Activated naive CD4-positive, alpha-beta T cell treated with anti-CD3 and anti-CD28 coated beads, Interleukin-2, amount 10 ng/mL, durations not matched to agents 7 days and 5 days (primary cell): ENCODE data around the gene IGFLR1.
A peak's percentile ranks its signal among the peaks of the same experiment; 100 is the strongest.

Experiments used
- CTCF ChIA-PET: fragments of 350-600 bp; sonication (Branson Sonifier 250); formaldehyde crosslinking; loops from one replicate; lab custom pipeline; 2021; ENCODE audit warnings: antibody characterized with exemption; lab: Charles Lee
- DNase-seq: peaks from one replicate; pipeline ENCODE4 v3.0.0-alpha.2; 2020
- H3K27ac Mint-ChIP-seq: one replicate; pipeline ENCODE4 v1.8.0; 2021; ENCODE audit warnings: mild to moderate bottlenecking, moderate library complexity, mixed read lengths
- H3K27me3 Mint-ChIP-seq: one replicate; pipeline ENCODE4 v1.8.0; 2021; ENCODE audit warnings: mild to moderate bottlenecking, mixed read lengths
- H3K36me3 Mint-ChIP-seq: one replicate; pipeline ENCODE4 v1.8.0; 2021; ENCODE audit warnings: mixed read lengths
- H3K4me1 Mint-ChIP-seq: one replicate; pipeline ENCODE4 v1.8.0; 2021; ENCODE audit warnings: mixed read lengths
- H3K4me3 Mint-ChIP-seq: one replicate; pipeline ENCODE4 v1.8.0; 2021; ENCODE audit warnings: mild to moderate bottlenecking, moderate library complexity, mixed read lengths
- H3K9me3 Mint-ChIP-seq: one replicate; pipeline ENCODE4 v1.8.0; 2021; ENCODE audit warnings: mixed read lengths

The IGFLR1 gene

DNA sequence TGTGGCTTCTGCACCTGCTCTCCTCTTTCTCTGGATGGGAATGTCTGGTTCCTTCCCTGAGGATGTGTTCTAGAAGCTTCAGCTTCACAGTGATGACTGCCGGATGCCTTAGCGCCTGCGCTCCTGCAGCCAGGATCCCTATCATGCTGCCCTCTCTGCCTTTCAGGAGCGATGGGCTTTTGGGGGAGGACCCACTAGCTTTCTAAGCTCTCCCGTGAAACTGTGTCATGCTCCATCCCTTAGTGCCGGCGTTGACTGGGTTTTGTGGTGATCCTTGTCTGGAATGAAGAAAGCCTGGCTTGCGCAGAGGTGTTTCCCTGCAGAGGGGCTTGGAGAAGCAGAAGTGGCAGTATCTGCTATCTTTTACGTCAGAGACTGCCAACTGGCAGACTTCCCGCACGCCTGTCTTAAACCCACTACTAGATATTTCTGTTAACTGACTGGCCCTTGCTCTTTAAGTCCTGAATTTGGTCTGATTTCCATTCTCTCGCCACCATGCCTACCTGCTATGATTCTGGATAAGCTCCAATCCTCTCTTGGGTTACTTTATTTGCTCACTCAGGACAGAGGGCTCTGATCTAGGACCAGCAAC, 28.3 kb downstream of the IGFLR1 start:
- CTCF ChIA-PET, result interaction anchor here (1.3 to 6.7 kb wide), 3 partner anchors 9 to 23 kb away, joined by 4 to 236 read pairs (median 6); no protein-coding TSS in a partner anchor
- Mint-ChIP-seq H3K4me1 (peaks cover 70% of the 10 kb centered on the region), H3K36me3 (peaks cover 14% of the 10 kb centered on the region), H3K4me3 (peak overlapping the region; percentile 83), H3K27ac (peak overlapping the region; percentile 97), H3K9me3 (no peaks in the 10 kb centered on the region), H3K27me3 (no peaks in the 10 kb centered on the region)
- DNase-seq, result no peak

DNA sequence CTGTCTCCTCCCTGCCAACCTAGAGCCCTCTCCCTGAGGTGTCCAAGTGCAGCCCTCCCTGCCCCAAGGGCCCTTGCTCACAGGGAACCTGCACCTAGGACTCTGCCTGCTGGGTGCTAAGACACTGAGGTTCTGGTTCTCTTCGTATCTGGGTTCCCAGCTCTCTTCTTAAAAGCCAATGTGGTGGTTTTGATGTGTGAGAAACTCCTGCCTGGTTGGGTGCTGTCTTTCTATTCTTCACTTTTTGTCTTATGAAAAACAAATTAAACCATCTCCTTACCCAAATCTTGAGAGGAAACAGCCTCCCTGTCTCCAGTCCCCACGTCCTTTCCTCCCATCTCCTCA, 28.8 kb downstream of the IGFLR1 start:
- Mint-ChIP-seq H3K36me3 (peaks cover 14% of the 10 kb centered on the region), H3K27me3 (no peaks in the 10 kb centered on the region), H3K4me1 (peaks cover 69% of the 10 kb centered on the region), H3K27ac (peak overlapping the region; percentile 97), H3K4me3 (peak overlapping the region; percentile 83), H3K9me3 (no peaks in the 10 kb centered on the region)
- no peak for DNase-seq
- CTCF ChIA-PET, result interaction anchor here (1.3 to 6.7 kb wide), 3 partner anchors 8 to 24 kb away, joined by 4 to 236 read pairs (median 6); no protein-coding TSS in a partner anchor

DNA sequence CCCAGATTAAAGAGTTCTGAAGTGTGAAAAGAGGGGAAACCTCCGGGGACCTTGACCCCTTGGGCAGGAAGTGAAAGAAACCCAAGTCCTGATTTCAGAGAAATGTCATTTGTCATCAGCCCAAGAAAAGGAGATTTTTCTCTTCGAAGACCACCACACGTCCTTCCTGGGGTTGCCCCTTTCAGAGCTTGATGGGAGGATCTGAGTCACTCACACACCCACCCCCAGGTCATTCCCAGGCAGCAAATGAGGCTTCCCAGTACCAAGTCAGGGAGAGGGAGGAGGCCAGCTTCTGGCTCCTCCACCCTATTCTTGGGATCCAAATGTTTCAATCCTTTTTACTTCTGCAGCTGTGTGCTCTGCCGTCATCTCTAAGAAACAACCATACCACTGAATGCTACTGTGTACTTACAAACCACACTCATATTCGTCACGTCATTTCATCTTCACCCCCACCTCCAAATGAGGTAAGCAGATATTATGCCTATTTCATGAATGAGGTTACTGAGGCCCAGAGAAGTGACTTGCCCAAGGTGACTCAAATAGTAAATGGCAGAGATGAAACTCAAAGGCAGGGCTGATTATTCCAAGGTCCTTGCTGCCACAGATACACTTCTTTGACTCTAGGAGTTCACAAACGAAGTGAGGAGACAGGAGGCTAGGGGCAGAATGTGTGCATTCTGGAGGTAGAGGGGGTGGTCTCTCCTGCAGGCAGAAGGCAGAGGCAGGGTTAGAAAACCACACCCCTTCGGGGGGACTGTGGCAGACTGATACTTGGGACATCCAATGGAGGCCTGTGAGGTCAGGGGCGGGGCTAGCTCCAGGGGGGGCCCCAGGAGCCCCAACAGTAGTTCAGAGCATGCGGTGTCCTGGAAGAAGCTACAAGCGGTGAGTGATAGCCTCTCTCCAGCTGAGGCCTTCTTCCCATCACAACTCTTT, 29.4 kb downstream of the IGFLR1 start:
- Mint-ChIP-seq H3K27ac (peak overlapping the region; percentile 97), H3K4me1 (peaks cover 71% of the 10 kb centered on the region), H3K27me3 (no peaks in the 10 kb centered on the region), H3K4me3 (peak overlapping the region; percentile 83), H3K36me3 (peaks cover 14% of the 10 kb centered on the region), H3K9me3 (no peaks in the 10 kb centered on the region)
- peak; percentile 65 for DNase-seq
- CTCF ChIA-PET, result interaction anchor here (1.3 to 6.7 kb wide), 4 partner anchors 7 to 35 kb away, joined by 4 to 236 read pairs (median 6); partner anchors contain the start of gene LIN37

DNA sequence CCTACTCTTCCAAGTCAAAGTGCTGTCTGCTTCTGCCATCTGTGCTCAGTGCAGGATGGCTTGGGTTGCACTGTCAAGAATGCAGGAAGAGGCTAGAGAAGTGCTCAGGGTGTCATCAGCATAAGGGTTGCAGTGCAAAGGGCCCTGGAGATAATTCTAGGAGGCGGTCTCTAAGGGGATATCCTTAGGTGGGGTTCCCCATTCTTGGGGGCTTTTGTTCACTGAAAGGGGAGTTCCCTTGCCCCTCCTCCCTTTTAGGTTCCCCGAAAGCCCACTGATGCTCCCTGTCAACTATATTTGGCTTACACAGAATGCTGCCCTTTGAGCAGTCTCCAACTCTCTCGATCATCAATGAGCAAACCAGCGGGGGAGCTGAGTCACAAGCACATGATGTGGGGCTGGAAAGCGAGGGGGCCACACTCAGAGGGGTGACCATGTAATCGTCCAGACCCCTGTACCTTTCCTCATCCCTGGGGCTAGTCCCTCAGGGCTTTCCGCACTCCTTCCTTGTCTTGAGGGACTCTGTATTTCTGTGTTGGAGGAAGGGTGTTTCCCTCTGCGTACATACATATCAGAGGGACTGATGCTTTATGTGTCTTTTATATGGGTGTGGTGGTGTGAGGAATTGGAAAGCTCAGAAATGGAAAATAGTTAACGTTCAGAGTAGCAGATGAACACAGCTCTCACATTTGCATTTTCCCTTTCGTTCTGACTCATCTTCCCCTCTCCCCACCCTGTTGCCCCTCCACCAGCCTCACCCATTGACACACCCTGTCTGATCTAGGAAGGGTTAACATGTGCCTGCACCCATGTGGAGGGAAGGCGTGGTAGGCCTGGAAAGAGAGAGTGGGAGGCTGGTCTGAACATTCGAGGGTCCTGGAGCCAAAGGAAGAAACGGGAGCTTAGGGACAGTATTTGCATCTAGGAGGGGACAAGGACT, 31.2 kb downstream of the IGFLR1 start:
- Mint-ChIP-seq H3K27me3 (no peaks in the 10 kb centered on the region), H3K4me3 (peak overlapping the region; percentile 11), H3K9me3 (no peaks in the 10 kb centered on the region), H3K36me3 (peaks cover 11% of the 10 kb centered on the region), H3K4me1 (peaks cover 66% of the 10 kb centered on the region), H3K27ac (peak overlapping the region; percentile 97)
- CTCF ChIA-PET, result interaction anchor here (1.3 to 6.7 kb wide), 3 partner anchors 13 to 67 kb away, joined by 4 to 236 read pairs (median 5); partner anchors contain the start of gene LIN37
- DNase-seq, result peak; percentile 60

DNA sequence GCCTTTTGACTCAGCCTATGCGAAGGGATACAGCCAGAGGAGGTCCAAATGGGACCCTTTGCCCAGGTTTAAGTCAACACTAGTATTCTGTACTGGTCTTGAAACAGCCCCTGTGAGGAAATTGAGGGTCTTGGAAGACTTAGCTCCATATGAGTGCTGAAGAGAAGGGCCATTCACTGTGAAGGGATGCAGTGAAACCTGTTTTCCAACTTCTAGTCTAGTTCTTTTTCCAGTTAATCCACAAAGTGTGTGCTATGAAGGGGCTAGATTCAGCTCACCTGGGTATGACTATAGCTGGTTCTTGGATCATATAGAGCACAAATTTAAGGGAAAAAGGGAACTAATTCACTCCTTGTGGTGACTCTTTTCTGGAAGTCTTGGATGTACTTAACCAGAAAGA, 33.9 kb downstream of the IGFLR1 start:
- H3K4me1 Mint-ChIP-seq, result peaks cover 41% of the 10 kb centered on the region
- H3K36me3 Mint-ChIP-seq, result peaks cover 1% of the 10 kb centered on the region
- H3K9me3 Mint-ChIP-seq, result no peaks in the 10 kb centered on the region
- H3K27me3 Mint-ChIP-seq, result peaks cover 9% of the 10 kb centered on the region
- DNase-seq, result no peak
- no peak overlapping the region for H3K27ac Mint-ChIP-seq
- CTCF ChIA-PET, result interaction anchor here (3.4 kb wide), 1 partner anchor 13 kb away, joined by 28 read pairs; no protein-coding TSS in a partner anchor
- H3K4me3 Mint-ChIP-seq, result no peak overlapping the region

DNA sequence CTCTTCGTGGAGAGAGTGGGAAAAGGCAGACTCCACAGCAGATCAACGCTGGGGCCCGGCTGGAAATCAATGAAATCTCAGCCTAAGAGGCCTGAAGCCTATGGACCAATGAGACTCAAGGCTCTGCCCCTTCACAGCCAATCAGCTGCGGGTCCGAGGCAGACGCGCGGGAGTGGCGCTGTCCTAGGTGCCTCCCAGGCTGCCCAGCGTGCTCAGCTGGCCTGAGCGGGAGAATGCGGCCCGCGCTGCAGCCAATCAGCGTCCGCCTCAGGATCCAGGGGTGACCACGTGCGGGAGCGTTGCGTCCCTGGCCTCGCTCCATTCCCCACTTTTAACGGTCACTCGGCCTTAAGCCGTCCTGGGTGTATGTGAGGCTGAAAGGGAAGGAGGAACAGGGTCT, 38.0 kb downstream of the IGFLR1 start, which contains the start of gene ZBTB32:
ZBTB32 (plus strand) TSS at position 341 of the 400 bp plus-strand sequence. CDS start 10,069 bp downstream, outside the sequence.
- H3K9me3 Mint-ChIP-seq, result no peaks in the 10 kb centered on the region
- H3K27ac Mint-ChIP-seq, result no peak within 1 kb of the TSS
- no peak within 1 kb of the TSS for H3K4me3 Mint-ChIP-seq
- CTCF ChIA-PET, result interaction anchor here (1.1 kb wide), 1 partner anchor 8 kb away, joined by 3 read pairs; no protein-coding TSS in a partner anchor
- DNase-seq, result peak; percentile 39
- H3K36me3 Mint-ChIP-seq, result no peaks in the 10 kb centered on the region
- peaks cover 19% of the 10 kb centered on the region for H3K4me1 Mint-ChIP-seq
- peaks cover 13% of the 10 kb centered on the region for H3K27me3 Mint-ChIP-seq

DNA sequence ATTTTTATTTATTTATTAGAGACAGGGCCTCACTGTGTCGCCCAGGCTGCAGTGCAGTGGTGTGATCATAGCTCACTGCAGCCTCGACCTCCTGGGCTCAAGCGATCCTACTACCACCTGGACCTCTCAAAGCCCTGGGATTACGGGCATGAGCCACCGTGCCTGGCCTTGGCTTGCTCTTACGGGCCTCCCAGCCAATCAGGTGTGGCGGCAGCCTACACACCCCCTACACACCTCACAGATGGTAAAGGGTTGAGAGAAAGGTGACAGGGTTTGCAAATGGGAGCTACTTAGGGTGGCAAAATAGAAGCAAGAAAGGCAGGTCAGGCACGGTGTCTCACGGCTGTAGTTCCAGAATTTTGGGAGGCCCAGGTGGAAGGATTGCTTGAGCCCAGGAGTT, 38.9 kb downstream of the IGFLR1 start:
- Mint-ChIP-seq H3K27me3 (peaks cover 13% of the 10 kb centered on the region), H3K27ac (no peak overlapping the region), H3K4me1 (peaks cover 17% of the 10 kb centered on the region), H3K4me3 (no peak overlapping the region), H3K36me3 (no peaks in the 10 kb centered on the region), H3K9me3 (no peaks in the 10 kb centered on the region)
- CTCF ChIA-PET, result interaction anchor here (1.5 to 12.6 kb wide), 2 partner anchors 9 to 10 kb away, joined by 6 to 236 read pairs; no protein-coding TSS in a partner anchor
- no peak for DNase-seq

DNA sequence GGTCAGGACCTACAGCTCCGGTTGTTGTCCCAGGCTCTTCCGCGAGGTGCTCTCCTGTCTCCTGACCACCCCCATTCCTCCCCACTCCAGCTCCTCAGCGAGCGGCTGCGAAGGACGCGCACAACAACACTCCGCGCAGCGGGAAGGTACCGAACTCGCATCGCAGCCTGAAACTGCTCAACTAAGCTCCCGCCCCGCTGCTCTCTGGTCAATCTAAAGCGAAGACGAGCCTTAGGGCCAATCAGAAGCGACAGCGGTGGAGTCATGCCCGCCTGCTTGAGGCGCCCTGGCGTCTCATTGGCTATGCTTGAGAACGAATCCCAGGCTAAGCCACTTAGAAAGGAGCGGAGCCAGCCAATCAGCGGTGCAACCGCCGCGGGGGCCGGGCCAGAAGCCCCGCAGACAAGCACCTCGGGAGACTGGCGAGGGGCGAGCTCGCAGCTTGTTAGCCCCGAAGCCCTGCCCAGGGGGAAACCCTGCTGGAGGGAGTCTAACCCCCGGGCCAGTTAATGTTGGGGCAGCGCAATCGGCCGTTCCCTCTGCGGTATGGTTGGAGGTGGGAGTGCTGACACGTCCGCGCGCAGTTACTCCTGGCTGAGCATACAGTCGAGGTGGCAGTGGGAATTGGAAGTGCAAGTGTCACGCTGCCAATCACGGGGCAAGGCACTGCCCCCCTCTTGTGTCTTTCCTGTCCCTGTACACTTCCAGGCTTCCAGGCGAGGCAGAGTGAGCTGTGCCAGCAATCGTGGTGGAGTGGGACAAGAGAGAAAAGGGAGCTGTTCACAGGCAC, 39.8 kb downstream of the IGFLR1 start:
- Mint-ChIP-seq H3K27ac (peak overlapping the region; percentile 94), H3K36me3 (no peaks in the 10 kb centered on the region), H3K9me3 (no peaks in the 10 kb centered on the region), H3K4me1 (peaks cover 18% of the 10 kb centered on the region), H3K4me3 (peak overlapping the region; percentile 82), H3K27me3 (peaks cover 13% of the 10 kb centered on the region)
- peak; percentile 97 for DNase-seq
- CTCF ChIA-PET, result interaction anchor here (1.1 to 12.6 kb wide), 3 partner anchors 8 to 37 kb away, joined by 4 to 236 read pairs (median 6); no protein-coding TSS in a partner anchor

DNA sequence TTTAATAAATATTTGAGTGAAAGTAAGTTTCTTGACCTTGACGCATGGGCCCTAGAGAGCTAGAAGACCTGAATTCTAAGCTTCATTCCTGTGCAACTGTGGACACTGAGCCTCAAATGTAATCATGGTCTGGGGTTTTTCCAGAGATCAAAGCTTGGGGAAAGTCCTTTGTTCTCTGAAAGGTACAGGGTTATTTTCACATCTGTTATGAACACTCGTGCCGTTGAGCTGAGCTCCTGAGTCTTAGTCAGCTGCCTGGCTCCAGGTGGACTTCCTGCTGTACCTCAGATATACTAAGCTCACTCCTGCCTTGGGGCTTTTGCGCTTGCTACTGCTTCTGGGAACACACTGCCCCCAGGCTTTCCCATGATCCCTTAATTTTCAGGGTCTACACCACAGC, 45.4 kb downstream of the IGFLR1 start:
- Mint-ChIP-seq H3K36me3 (no peaks in the 10 kb centered on the region), H3K27ac (no peak overlapping the region), H3K4me3 (no peak overlapping the region), H3K9me3 (no peaks in the 10 kb centered on the region), H3K27me3 (peaks cover 4% of the 10 kb centered on the region), H3K4me1 (peaks cover 27% of the 10 kb centered on the region)
- CTCF ChIA-PET, result interaction anchor here (0.6 to 12.6 kb wide), 9 partner anchors 8 to 234 kb away, joined by 3 to 236 read pairs (median 3); partner anchors contain the start of genes PSENEN, U2AF1L4 and ZBTB32
- no peak for DNase-seq

DNA sequence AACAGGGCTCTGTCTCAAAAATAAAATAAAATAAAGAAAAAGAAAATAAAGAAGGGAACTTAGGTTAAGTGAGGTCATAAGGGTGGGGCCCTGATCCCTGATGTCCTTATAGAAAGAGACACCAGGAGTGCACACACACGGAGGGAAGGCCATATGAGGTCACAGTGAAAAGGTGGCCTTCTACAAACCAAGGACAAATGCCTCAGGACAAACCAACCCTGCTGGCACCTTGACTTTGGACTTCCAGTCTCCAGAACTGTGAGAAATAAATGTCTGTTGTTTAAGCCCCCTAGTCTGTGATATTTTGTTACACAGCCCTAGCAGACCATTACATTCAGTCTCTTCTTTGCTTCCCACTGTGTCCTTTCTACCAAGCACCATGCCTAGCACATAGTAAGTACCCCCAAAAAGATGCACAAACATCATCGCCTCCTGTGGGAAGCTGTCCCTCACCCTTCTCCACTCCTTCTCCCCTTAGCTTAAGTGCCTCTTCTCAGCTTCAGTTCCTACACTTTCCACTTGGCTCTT, 46.3 kb downstream of the IGFLR1 start:
- Mint-ChIP-seq H3K36me3 (no peaks in the 10 kb centered on the region), H3K4me3 (no peak overlapping the region), H3K27ac (no peak overlapping the region), H3K27me3 (peaks cover 4% of the 10 kb centered on the region), H3K9me3 (no peaks in the 10 kb centered on the region), H3K4me1 (peaks cover 26% of the 10 kb centered on the region)
- CTCF ChIA-PET, result interaction anchor here (0.6 to 12.6 kb wide), 12 partner anchors 9 to 257 kb away, joined by 3 to 236 read pairs (median 4); partner anchors contain the start of gene ZBTB32
- DNase-seq, result no peak

DNA sequence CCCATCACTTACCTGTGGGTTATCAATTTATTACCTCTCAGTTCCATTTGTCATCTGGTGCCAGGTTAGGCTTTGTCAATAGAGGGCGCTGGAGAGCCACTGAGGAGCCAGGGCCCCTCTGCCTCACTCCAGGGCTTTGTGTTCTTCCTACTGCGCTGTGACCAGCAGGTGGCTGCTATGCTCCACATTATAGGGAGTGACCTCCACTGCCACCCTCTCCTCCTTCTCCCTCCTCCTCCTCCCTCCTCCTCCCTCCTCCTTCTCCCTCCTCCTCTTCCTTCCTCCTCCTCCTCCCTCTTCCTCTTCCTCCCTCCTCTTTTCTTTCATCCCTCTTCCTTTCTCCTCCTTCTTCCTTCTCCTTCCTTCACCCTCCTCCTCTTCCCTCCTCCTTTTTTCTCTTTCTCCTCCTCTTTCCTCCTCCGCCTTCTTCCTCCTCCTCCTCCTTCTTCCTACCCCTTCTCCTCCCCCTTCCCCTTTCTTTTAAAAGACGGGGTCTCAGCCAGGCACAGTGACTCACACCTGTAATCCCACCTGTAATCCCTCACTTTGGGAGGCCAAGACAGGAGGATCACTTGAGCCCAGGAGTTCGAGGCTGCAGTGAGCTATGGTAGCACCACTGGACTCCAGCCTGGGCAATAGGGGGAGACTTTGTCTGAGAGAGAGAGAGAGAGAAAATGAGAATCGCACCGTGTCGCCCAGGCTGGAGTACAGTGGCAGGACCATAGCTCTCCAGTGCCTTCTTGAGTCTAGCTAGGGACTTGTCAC, 48.2 kb downstream of the IGFLR1 start:
- H3K9me3 Mint-ChIP-seq, result no peaks in the 10 kb centered on the region
- H3K36me3 Mint-ChIP-seq, result no peaks in the 10 kb centered on the region
- peaks cover 9% of the 10 kb centered on the region for H3K27me3 Mint-ChIP-seq
- peak; percentile 94 for DNase-seq
- peaks cover 20% of the 10 kb centered on the region for H3K4me1 Mint-ChIP-seq
- H3K4me3 Mint-ChIP-seq, result no peak overlapping the region
- H3K27ac Mint-ChIP-seq, result no peak overlapping the region
- CTCF ChIA-PET, result interaction anchor here (0.6 to 12.6 kb wide), 17 partner anchors 8 to 703 kb away, joined by 3 to 236 read pairs (median 5); partner anchors contain the start of genes LIN37 and PSENEN
